ENCODE results near the gene MTFR1L. TPM values are rescaled to one million over a fixed set of nuclear protein-coding genes. Genes with fewer than 3 reads are reported as not detected.
A peak's percentile ranks its signal among the peaks of the same experiment; 100 is the strongest.

MTFR1L gene
- total RNA-seq, 2 donors from 2014 or later, result 39.7 to 56.4 TPM

- Histone ChIP-seq H3K4me3 (no peak overlapping the region), H3K4me1 (peaks cover 43% of the 10 kb centered on the region), H3K27me3 (no peaks in the 10 kb centered on the region), H3K27ac (peak overlapping the region; percentile 32 to 98 (median 92)), H3K36me3 (replicated peaks in 1 of 2; ENCODE audit: insufficient read depth in 1 of 2, low read depth in 2 of 2) (peaks cover 0 to 1% of the 10 kb centered on the region in 2 donors), H3K9me3 (no peaks in the 10 kb centered on the region)
- intact Hi-C loops (cut with DNase I), result no loop called here
- ATAC-seq, result peak; percentile 21
- peak; percentile 74 to 85 (median 76) for DNase-seq
- WGBS, 2 donors, result 29 to 37% methylated on average over 5 of the region's 5 CpGs
- TF ChIP-seq CTCF (IDR thresholded peaks at IDR 0.05), result no peak
- TF ChIP-seq POLR2A (IDR thresholded peaks at IDR 0.05), result peak in 2 of 3 donors; percentile 37 to 45
Measured at GRCh38 chr1:25821630-25822091, 1.9 kb downstream of the MTFR1L start.

GRCh38 chr1:25825605-25826004, 5.9 kb downstream of the MTFR1L start:
- ATAC-seq (no peak), DNase-seq (no peak)
- Histone ChIP-seq H3K4me1 (peaks cover 35% of the 10 kb centered on the region), H3K36me3 (replicated peaks in 1 of 2; ENCODE audit: insufficient read depth in 1 of 2, low read depth in 2 of 2) (peaks cover 0 to 2% of the 10 kb centered on the region in 2 donors), H3K27ac (no peak overlapping the region), H3K9me3 (no peaks in the 10 kb centered on the region), H3K27me3 (no peaks in the 10 kb centered on the region), H3K4me3 (no peak overlapping the region)
- WGBS, 2 donors, result 78 to 91% methylated on average over 2 of the region's 2 CpGs
- TF ChIP-seq CTCF (IDR thresholded peaks at IDR 0.05), result no peak
- no peak for TF ChIP-seq POLR2A (IDR thresholded peaks at IDR 0.05)
- intact Hi-C loops (cut with DNase I), result no loop called here

GRCh38 chr1:25826571-25826970, 6.8 kb downstream of the MTFR1L start:
- H3K36me3 ChIP-seq (replicated peaks in 1 of 2; ENCODE audit: insufficient read depth in 1 of 2, low read depth in 2 of 2), result peaks cover 0 to 2% of the 10 kb centered on the region in 2 donors
- peaks cover 30% of the 10 kb centered on the region for H3K4me1 ChIP-seq
- H3K27me3 ChIP-seq, result no peaks in the 10 kb centered on the region
- ATAC-seq (no peak), DNase-seq (no peak)
- intact Hi-C loops (cut with DNase I), result no loop called here
- H3K27ac ChIP-seq, result no peak overlapping the region
- no peak overlapping the region for H3K4me3 ChIP-seq
- whole genome bisulfite sequencing, 2 donors, result 90 to 93% methylated on average over 3 to 10 of the region's 10 CpGs
- no peaks in the 10 kb centered on the region for H3K9me3 ChIP-seq
- TF ChIP-seq CTCF (IDR thresholded peaks at IDR 0.05), result no peak
- no peak for TF ChIP-seq POLR2A (IDR thresholded peaks at IDR 0.05)

- peaks cover 28% of the 10 kb centered on the region for H3K4me1 ChIP-seq
- H3K27me3 ChIP-seq, result no peaks in the 10 kb centered on the region
- intact Hi-C loops (cut with DNase I), result no loop called here
- ATAC-seq (no peak), DNase-seq (no peak)
- 67% methylated on average over 3 of the region's 3 CpGs for WGBS, 2 donors
- H3K27ac ChIP-seq, result no peak overlapping the region
- peaks cover 0 to 2% of the 10 kb centered on the region in 2 donors for H3K36me3 ChIP-seq (replicated peaks in 1 of 2; ENCODE audit: insufficient read depth in 1 of 2, low read depth in 2 of 2)
- no peak overlapping the region for H3K4me3 ChIP-seq
- H3K9me3 ChIP-seq, result no peaks in the 10 kb centered on the region
- TF ChIP-seq POLR2A (IDR thresholded peaks at IDR 0.05) (no peak), CTCF (IDR thresholded peaks at IDR 0.05) (no peak)
Measured at GRCh38 chr1:25828491-25828890, 8.7 kb downstream of the MTFR1L start.

GRCh38 chr1:25829046-25829445, 9.3 kb downstream of the MTFR1L start:
- H3K27ac ChIP-seq, result peak overlapping the region in 1 of 4 donors; percentile 3
- no peaks in the 10 kb centered on the region for H3K27me3 ChIP-seq
- peak; percentile 30 for ATAC-seq
- H3K9me3 ChIP-seq, result no peaks in the 10 kb centered on the region
- DNase-seq, result no peak
- no peak overlapping the region for H3K4me3 ChIP-seq
- H3K36me3 ChIP-seq (replicated peaks in 1 of 2; ENCODE audit: insufficient read depth in 1 of 2, low read depth in 2 of 2), result peaks cover 0 to 2% of the 10 kb centered on the region in 2 donors
- intact Hi-C loops (cut with DNase I), result no loop called here
- peaks cover 28% of the 10 kb centered on the region for H3K4me1 ChIP-seq
- TF ChIP-seq CTCF (IDR thresholded peaks at IDR 0.05) (no peak), POLR2A (IDR thresholded peaks at IDR 0.05) (no peak)
- 18 to 40% methylated on average over 1 of the region's 1 CpG for whole genome bisulfite sequencing, 2 donors
